ENCODE data around the gene OR51B5.

DNA sequence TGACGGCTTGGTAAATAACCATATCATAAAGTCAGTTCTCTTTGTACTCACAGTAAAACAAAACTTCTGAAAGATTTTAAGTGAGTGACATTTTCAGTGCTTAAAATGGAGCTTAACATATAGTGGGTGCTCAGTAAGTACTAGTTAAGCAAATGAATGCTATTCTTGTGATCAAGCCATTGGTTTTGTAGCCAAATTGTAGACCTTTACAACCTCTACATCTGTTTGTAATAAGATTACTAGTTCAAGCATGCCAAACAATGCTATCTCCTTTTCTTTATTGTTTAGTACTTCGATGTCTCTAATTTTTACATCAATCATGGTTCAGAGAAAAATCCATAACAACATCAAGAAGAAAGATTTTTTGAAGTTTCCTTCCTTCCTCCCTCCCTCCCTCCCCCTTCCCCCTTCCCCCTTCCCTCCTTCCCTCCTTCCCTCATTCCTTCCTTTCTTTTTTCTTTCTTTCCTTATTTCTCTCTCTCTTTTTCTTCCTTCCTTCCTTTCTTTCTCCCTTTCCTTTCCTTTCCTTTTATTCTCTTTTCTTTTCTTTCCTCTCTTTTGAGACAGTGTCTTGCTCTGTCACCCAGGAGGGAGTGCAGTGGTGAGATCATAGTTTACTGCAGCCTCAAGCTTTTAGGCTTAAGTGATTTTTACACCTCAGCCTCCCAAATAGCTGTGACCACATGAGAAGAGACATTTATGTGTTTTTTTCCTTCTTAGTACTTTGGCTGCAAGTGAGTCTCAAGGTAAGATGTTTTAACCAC lies 35.9 kb downstream of the OR51B5 start:
- TF ChIP-seq, protein P1, sequence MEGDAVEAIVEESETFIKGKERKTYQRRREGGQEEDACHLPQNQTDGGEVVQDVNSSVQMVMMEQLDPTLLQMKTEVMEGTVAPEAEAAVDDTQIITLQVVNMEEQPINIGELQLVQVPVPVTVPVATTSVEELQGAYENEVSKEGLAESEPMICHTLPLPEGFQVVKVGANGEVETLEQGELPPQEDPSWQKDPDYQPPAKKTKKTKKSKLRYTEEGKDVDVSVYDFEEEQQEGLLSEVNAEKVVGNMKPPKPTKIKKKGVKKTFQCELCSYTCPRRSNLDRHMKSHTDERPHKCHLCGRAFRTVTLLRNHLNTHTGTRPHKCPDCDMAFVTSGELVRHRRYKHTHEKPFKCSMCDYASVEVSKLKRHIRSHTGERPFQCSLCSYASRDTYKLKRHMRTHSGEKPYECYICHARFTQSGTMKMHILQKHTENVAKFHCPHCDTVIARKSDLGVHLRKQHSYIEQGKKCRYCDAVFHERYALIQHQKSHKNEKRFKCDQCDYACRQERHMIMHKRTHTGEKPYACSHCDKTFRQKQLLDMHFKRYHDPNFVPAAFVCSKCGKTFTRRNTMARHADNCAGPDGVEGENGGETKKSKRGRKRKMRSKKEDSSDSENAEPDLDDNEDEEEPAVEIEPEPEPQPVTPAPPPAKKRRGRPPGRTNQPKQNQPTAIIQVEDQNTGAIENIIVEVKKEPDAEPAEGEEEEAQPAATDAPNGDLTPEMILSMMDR (IDR thresholded peaks at IDR 0.05; ENCODE audit: low read depth, low read length) = no peak
- no peak for TF ChIP-seq EZH2phosphoT487 (IDR thresholded peaks at IDR 0.05; ENCODE audit: low read depth)
